HEK293 (cell line): ENCODE measurements around the gene SNAP47.
A peak's percentile ranks its signal among the peaks of the same experiment; 100 is the strongest.

Source experiments
- CTCF ChIA-PET: fragments of 350-600 bp; formaldehyde crosslinking; extraction: SDS; loops from one replicate; lab custom pipeline; 2021; ENCODE audit warnings: antibody characterized with exemption; lab: Yijun Ruan, JAX
- POLR2A ChIA-PET: fragments of 300-600 bp; formaldehyde crosslinking; extraction: SDS; loops from one replicate; lab custom pipeline; 2020; ENCODE audit warnings: antibody characterized with exemption, inconsistent platforms; lab: Yijun Ruan, JAX
- H3K27ac ChIP-seq: fragments of 200-500 bp; sonication (Bioruptor generic); 2 replicates; pipeline ENCODE4 v1.5.1; 2014; ENCODE audit warnings: low read depth, low read length, control low read depth, inconsistent platforms; ENCODE audit errors: extremely low read depth
- H3K36me3 ChIP-seq, 2 experiments: fragments of 200-500 bp in 1 of 2; sonication (Bioruptor generic) in 1 of 2; 1 replicate in 1 of 2; 2 replicates in 1 of 2; pipeline ENCODE4 v1.5.1; 2014 to 2017; ENCODE audit warnings: inconsistent platforms in 2 of 2, low read length in 2 of 2; ENCODE audit not compliant: control insufficient read depth in 2 of 2, insufficient read depth in 1 of 2
- H3K4me1 ChIP-seq: fragments of 200-500 bp; sonication (Bioruptor generic); 2 replicates; pipeline ENCODE4 v1.5.1; 2014; ENCODE audit warnings: mild to moderate bottlenecking, low read length, inconsistent platforms; ENCODE audit not compliant: control insufficient read depth, insufficient read depth
- H3K4me3 ChIP-seq: 2 replicates; pipeline ENCODE4 v1.5.1; 2011; ENCODE audit warnings: low read depth, mild to moderate bottlenecking, control low read depth, low read length, moderate library complexity
- H3K9me3 ChIP-seq: fragments of 200-500 bp; sonication (Bioruptor generic); 2 replicates; pipeline ENCODE4 v1.5.1; 2014; ENCODE audit warnings: low read depth, low read length, inconsistent platforms; ENCODE audit not compliant: control insufficient read depth, insufficient read depth
- AEBP2 ChIP-seq: fragments of 450-650 bp; formaldehyde crosslinking; IDR thresholded peaks from 2 replicates; pipeline ENCODE4 v1.5.1; 2016; ENCODE audit warnings: missing biosample characterization, missing genetic modification characterization, borderline replicate concordance
- CTCF ChIP-seq: fragments of 450-650 bp; formaldehyde crosslinking; IDR thresholded peaks from 2 replicates; pipeline ENCODE4 v1.5.1; 2016; ENCODE audit warnings: missing biosample characterization, missing genetic modification characterization
- PRDM2 ChIP-seq: fragments of 450-650 bp; formaldehyde crosslinking; IDR thresholded peaks from 2 replicates; pipeline ENCODE4 v1.5.1; 2016; ENCODE audit warnings: missing biosample characterization, missing genetic modification characterization, borderline replicate concordance
- RBAK ChIP-seq: fragments of 450-650 bp; formaldehyde crosslinking; IDR thresholded peaks from 2 replicates; pipeline ENCODE4 v1.5.1; 2016; ENCODE audit warnings: missing biosample characterization, missing genetic modification characterization
- TRIM28 ChIP-seq: IDR thresholded peaks from 2 replicates; pipeline ENCODE4 v1.6.1; 2011; ENCODE audit warnings: low read length, control low read depth, borderline replicate concordance
- ZBTB1 ChIP-seq: fragments of 450-650 bp; formaldehyde crosslinking; IDR thresholded peaks from 2 replicates; pipeline ENCODE4 v1.5.1; 2016; ENCODE audit warnings: missing biosample characterization, missing genetic modification characterization
- ZBTB6 ChIP-seq: fragments of 450-650 bp; formaldehyde crosslinking; IDR thresholded peaks from 2 replicates; pipeline ENCODE4 v1.5.1; 2017; ENCODE audit warnings: missing biosample characterization, missing genetic modification characterization
- ZNF23 ChIP-seq: fragments of 450-650 bp; formaldehyde crosslinking; IDR thresholded peaks from 2 replicates; pipeline ENCODE4 v1.5.1; 2016; ENCODE audit warnings: missing biosample characterization, missing genetic modification characterization, borderline replicate concordance
- ZNF274 ChIP-seq, 2 experiments: fragments of 200-500 bp in 1 of 2; fragments of 450-650 bp in 1 of 2; sonication (Bioruptor generic) in 1 of 2; formaldehyde crosslinking in 1 of 2; IDR thresholded peaks; 2 replicates each; pipeline versions ENCODE4 v1.5.1 to v1.6.1; 2014 to 2016; ENCODE audit warnings: borderline replicate concordance in 1 of 2, inconsistent platforms in 1 of 2, low read length in 1 of 2, missing biosample characterization in 1 of 2, missing genetic modification characterization in 1 of 2
- ZNF280D ChIP-seq: fragments of 450-650 bp; formaldehyde crosslinking; IDR thresholded peaks from 2 replicates; pipeline ENCODE4 v1.5.1; 2016; ENCODE audit warnings: missing biosample characterization, missing genetic modification characterization
- ZNF335 ChIP-seq: fragments of 450-650 bp; formaldehyde crosslinking; conservative IDR thresholded peaks from 2 replicates; pipeline ENCODE4 v1.5.1; 2016; ENCODE audit warnings: missing biosample characterization, missing genetic modification characterization
- ZNF416 ChIP-seq: fragments of 450-650 bp; formaldehyde crosslinking; IDR thresholded peaks from 2 replicates; pipeline ENCODE4 v1.5.1; 2016; ENCODE audit warnings: missing biosample characterization, missing genetic modification characterization
- ZNF555 ChIP-seq: fragments of 450-650 bp; formaldehyde crosslinking; conservative IDR thresholded peaks from 2 replicates; pipeline ENCODE4 v1.5.1; 2017; ENCODE audit warnings: missing biosample characterization, mild to moderate bottlenecking, missing genetic modification characterization, inconsistent platforms
- ZNF600 ChIP-seq: fragments of 450-650 bp; formaldehyde crosslinking; IDR thresholded peaks from 2 replicates; pipeline ENCODE4 v1.5.1; 2016; ENCODE audit warnings: missing biosample characterization, missing genetic modification characterization
- ZNF639 ChIP-seq: fragments of 450-650 bp; formaldehyde crosslinking; IDR thresholded peaks from 2 replicates; pipeline ENCODE4 v1.5.1; 2016; ENCODE audit warnings: missing biosample characterization, missing genetic modification characterization
- ZSCAN23 ChIP-seq: fragments of 450-650 bp; formaldehyde crosslinking; IDR thresholded peaks from 2 replicates; pipeline ENCODE4 v1.5.1; 2016; ENCODE audit warnings: missing biosample characterization, missing genetic modification characterization

The SNAP47 gene

GRCh38 chr1:227809026-227809425 lies 73.8 kb downstream of the SNAP47 start:
- no peaks in the 10 kb centered on the region for H3K4me1 ChIP-seq
- ChIA-PET CTCF (no interaction called here), POLR2A (no interaction called here)
- TF ChIP-seq AEBP2 (tag by site-specific recombination) (no peak), ZNF600 (tag by site-specific recombination) (no peak)
- H3K36me3 ChIP-seq, result no peaks in the 10 kb centered on the region
- H3K4me3 ChIP-seq, result no peak overlapping the region
- H3K9me3 ChIP-seq, result no peaks in the 10 kb centered on the region
- no peak overlapping the region for H3K27ac ChIP-seq

GRCh38 chr1:227813962-227814361 lies 78.7 kb downstream of the SNAP47 start:
- CTCF ChIA-PET, result no interaction called here
- TF ChIP-seq PRDM2 (tag by site-specific recombination), result no peak
- TF ChIP-seq CTCF (tag by site-specific recombination), result no peak
- TF ChIP-seq TRIM28, result peak; percentile 79; the same call in 1 of the 2 replicates
- no peak for TF ChIP-seq ZBTB1 (tag by site-specific recombination)
- TF ChIP-seq ZNF335, result no peak
- TF ChIP-seq RBAK (tag by site-specific recombination), result no peak
- no peak for TF ChIP-seq ZBTB6 (tag by site-specific recombination)
- TF ChIP-seq ZNF23 (tag by site-specific recombination), result no peak
- no peak for TF ChIP-seq ZNF639
- TF ChIP-seq ZNF416, result peak; percentile 19; the same call in 1 of the 2 replicates
- TF ChIP-seq ZSCAN23 (tag by site-specific recombination), result no peak
- no peak for TF ChIP-seq ZNF274 (IDR thresholded peaks at IDR 0.05; ENCODE audit: low read length)
- TF ChIP-seq ZNF274 (tag by site-specific recombination; IDR thresholded peaks at IDR 0.05; ENCODE audit: borderline replicate concordance), result no peak
- peak; percentile 84 for TF ChIP-seq ZNF280D (tag by site-specific recombination)
- TF ChIP-seq ZNF555, result 0 out of 2 replicates have a peak, but pooled peaks have one; percentile 4

More at GRCh38 chr1:227813962-227814361, 78.7 kb downstream of the SNAP47 start:
- no peaks in the 10 kb centered on the region; the same call in 1 of the 2 replicates for H3K9me3 ChIP-seq
- POLR2A ChIA-PET, result no interaction called here
- no peak overlapping the region for H3K27ac ChIP-seq
- H3K36me3 ChIP-seq, result no peaks in the 10 kb centered on the region
- no peaks in the 10 kb centered on the region for H3K4me1 ChIP-seq
- H3K4me3 ChIP-seq, result no peak overlapping the region
